Measurements from ENCODE around the gene ADAMTS17. TPM values are rescaled to one million over a fixed set of nuclear protein-coding genes. Genes with fewer than 3 reads are reported as not detected.

Gene ADAMTS17
- total RNA-seq, 1 experiment from 2014 or later: 7.7 TPM

DNA sequence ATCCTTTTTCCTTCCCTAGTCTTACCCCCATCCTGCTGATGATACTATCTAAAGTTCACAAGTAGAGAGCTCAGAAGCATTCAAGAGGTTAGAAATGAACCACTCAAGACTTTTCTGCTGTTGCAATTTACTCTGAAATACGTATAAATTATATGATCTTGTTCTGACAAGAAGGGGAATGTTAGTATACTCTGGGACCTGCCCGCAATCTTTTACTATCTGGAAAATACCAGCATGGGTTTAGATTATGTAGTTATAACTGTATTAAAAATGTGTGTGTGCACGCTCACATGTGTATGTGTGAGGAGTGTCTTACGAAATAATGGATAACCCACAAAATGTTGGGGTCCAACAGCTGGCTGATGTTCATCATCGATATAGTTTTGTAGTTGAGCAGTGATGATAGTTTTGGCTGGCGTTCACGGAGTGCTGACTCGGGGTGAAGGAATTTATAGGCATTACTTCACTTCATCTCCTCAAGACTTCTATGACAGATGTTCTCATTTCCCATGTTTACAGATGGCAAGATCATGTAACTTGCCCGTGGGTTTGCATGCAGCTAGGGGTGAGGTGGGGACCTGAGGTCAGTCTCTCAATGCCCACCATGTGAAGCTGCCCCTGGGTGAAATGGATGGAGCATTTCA, 311.1 kb downstream of the ADAMTS17 start:
- TF ChIP-seq, protein P1, sequence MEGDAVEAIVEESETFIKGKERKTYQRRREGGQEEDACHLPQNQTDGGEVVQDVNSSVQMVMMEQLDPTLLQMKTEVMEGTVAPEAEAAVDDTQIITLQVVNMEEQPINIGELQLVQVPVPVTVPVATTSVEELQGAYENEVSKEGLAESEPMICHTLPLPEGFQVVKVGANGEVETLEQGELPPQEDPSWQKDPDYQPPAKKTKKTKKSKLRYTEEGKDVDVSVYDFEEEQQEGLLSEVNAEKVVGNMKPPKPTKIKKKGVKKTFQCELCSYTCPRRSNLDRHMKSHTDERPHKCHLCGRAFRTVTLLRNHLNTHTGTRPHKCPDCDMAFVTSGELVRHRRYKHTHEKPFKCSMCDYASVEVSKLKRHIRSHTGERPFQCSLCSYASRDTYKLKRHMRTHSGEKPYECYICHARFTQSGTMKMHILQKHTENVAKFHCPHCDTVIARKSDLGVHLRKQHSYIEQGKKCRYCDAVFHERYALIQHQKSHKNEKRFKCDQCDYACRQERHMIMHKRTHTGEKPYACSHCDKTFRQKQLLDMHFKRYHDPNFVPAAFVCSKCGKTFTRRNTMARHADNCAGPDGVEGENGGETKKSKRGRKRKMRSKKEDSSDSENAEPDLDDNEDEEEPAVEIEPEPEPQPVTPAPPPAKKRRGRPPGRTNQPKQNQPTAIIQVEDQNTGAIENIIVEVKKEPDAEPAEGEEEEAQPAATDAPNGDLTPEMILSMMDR (IDR thresholded peaks at IDR 0.05; ENCODE audit: unreplicated experiment): no peak

DNA sequence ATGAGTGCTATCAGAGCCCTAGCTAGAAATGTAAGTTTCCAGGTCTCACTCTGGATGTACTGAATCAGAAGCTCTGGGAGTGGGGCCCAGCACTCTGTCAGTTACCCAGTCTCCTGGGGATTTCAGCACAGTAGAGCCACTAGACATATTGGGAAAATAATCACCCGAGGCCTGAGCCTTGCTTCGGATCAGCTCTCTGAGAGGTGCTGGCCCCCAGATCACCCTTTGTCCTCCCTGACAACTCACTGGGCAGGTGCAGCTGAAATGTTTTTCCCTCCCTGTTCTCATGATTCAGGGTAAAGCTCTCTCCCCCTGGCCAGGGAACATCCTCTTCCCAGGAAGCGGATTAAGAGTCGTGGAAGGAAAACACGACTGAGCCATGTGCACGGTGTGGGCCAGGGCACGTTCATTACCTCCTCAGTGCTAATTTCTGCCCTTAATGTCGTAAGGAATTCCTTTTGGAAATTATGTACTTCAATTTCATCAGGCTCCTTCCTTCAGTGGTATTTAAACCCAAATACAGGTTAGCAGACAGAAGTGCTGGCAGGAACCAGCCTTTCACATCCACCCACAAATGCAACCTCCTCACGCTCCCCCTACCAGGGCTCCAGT, 311.8 kb downstream of the ADAMTS17 start:
- Mint-ChIP-seq H3K4me3 (ENCODE audit: unreplicated experiment) (no peak overlapping the region), H3K27me3 (ENCODE audit: insufficient read depth, unreplicated experiment) (no peaks in the 10 kb centered on the region), H3K9me3 (ENCODE audit: unreplicated experiment) (peaks cover 7% of the 10 kb centered on the region), H3K27ac (ENCODE audit: low read depth, unreplicated experiment) (peak overlapping the region; percentile 16), H3K36me3 (ENCODE audit: insufficient read depth, unreplicated experiment) (no peaks in the 10 kb centered on the region), H3K4me1 (ENCODE audit: insufficient read depth, unreplicated experiment) (peaks cover 28% of the 10 kb centered on the region)
- no peak for DNase-seq (ENCODE audit: unreplicated experiment)
- intact Hi-C loops (cut with micrococcal nuclease): loop anchor here (5.0 kb wide), 1 partner anchor 63 kb away; no protein-coding TSS in a partner anchor
- TF ChIP-seq, protein P1 (IDR thresholded peaks at IDR 0.05; ENCODE audit: unreplicated experiment): no peak
- no TSS peak for BruUV-seq (replicated peaks)
- ChIA-PET POLR2A (interaction anchor here (1.4 kb wide), 1 partner anchor 13 kb away, joined by 4 read pairs; no protein-coding TSS in a partner anchor), CTCF (interaction anchor here (0.5 to 0.6 kb wide), 3 partner anchors 13 to 85 kb away, joined by 3 to 4 read pairs (median 3); no protein-coding TSS in a partner anchor)

More for the DNA sequence above, 311.1 kb downstream of the ADAMTS17 start:
- H3K9me3 Mint-ChIP-seq (ENCODE audit: unreplicated experiment): peaks cover 7% of the 10 kb centered on the region
- peak; percentile 35 for DNase-seq (ENCODE audit: unreplicated experiment)
- peak overlapping the region; percentile 16 for H3K27ac Mint-ChIP-seq (ENCODE audit: low read depth, unreplicated experiment)
- ChIA-PET POLR2A (interaction anchor here (1.0 to 1.4 kb wide), 2 partner anchors 13 to 32 kb away, joined by 4 read pairs; no protein-coding TSS in a partner anchor), CTCF (interaction anchor here (0.5 to 0.6 kb wide), 2 partner anchors 14 to 84 kb away, joined by 3 to 4 read pairs; no protein-coding TSS in a partner anchor)
- no peak overlapping the region for H3K4me3 Mint-ChIP-seq (ENCODE audit: unreplicated experiment)
- peaks cover 28% of the 10 kb centered on the region for H3K4me1 Mint-ChIP-seq (ENCODE audit: insufficient read depth, unreplicated experiment)
- no peaks in the 10 kb centered on the region for H3K27me3 Mint-ChIP-seq (ENCODE audit: insufficient read depth, unreplicated experiment)
- H3K36me3 Mint-ChIP-seq (ENCODE audit: insufficient read depth, unreplicated experiment): no peaks in the 10 kb centered on the region
- BruUV-seq (replicated peaks): no TSS peak
- intact Hi-C loops (cut with micrococcal nuclease): loop anchor here (5.0 kb wide), 1 partner anchor 63 kb away; no protein-coding TSS in a partner anchor

DNA sequence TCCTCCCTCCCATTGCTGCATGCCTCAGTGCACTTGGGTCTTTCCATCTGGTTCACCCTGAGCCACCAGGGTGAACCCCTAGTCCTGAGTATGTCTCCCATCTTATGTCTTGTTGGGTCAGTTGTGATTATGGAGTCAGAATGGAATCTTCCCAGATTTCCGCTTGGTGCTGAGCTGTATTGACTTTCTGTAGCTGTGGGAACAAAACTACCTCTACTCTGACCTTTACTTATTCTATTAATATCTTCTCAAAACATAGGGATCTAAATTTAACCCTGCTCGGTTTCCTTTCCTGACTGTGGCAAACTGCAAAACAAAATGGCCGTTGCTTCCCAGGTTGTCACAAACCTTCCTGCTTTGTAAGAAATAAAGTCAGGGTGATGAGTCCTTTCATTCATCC, 312.7 kb downstream of the ADAMTS17 start:
- H3K4me3 Mint-ChIP-seq (ENCODE audit: unreplicated experiment): no peak overlapping the region
- no peaks in the 10 kb centered on the region for H3K36me3 Mint-ChIP-seq (ENCODE audit: insufficient read depth, unreplicated experiment)
- no TSS peak for BruUV-seq (replicated peaks)
- TF ChIP-seq, protein P1 (IDR thresholded peaks at IDR 0.05; ENCODE audit: unreplicated experiment): no peak
- H3K27ac Mint-ChIP-seq (ENCODE audit: low read depth, unreplicated experiment): no peak overlapping the region
- DNase-seq (ENCODE audit: unreplicated experiment): no peak
- no peaks in the 10 kb centered on the region for H3K27me3 Mint-ChIP-seq (ENCODE audit: insufficient read depth, unreplicated experiment)
- H3K9me3 Mint-ChIP-seq (ENCODE audit: unreplicated experiment): peaks cover 7% of the 10 kb centered on the region
- peaks cover 28% of the 10 kb centered on the region for H3K4me1 Mint-ChIP-seq (ENCODE audit: insufficient read depth, unreplicated experiment)
- intact Hi-C loops (cut with micrococcal nuclease): no loop called here
- ChIA-PET POLR2A (no interaction called here), CTCF (no interaction called here)

DNA sequence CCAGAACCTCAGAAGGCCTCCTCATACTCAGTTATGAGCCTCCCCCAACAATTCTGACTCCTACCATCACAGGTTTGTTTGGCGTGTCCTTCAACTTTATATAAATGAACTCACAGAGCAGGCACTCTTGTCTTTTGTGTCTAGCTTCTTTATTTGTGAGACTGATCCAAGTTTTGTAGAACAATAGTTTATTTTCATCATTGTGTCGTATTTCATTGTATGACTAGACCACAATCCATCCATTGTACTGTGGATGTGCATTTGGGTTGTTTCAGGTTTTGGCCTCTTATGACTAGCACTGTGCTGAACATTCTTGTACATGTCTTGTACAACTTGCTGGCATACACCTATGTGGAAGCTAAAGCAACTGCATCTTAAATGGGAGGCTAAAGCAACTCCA, 315.7 kb downstream of the ADAMTS17 start:
- Mint-ChIP-seq H3K9me3 (ENCODE audit: unreplicated experiment) (peaks cover 7% of the 10 kb centered on the region), H3K27me3 (ENCODE audit: insufficient read depth, unreplicated experiment) (no peaks in the 10 kb centered on the region), H3K4me1 (ENCODE audit: insufficient read depth, unreplicated experiment) (peaks cover 13% of the 10 kb centered on the region), H3K4me3 (ENCODE audit: unreplicated experiment) (no peak overlapping the region), H3K36me3 (ENCODE audit: insufficient read depth, unreplicated experiment) (no peaks in the 10 kb centered on the region), H3K27ac (ENCODE audit: low read depth, unreplicated experiment) (no peak overlapping the region)
- TF ChIP-seq, protein P1 (IDR thresholded peaks at IDR 0.05; ENCODE audit: unreplicated experiment): no peak
- intact Hi-C loops (cut with micrococcal nuclease): no loop called here
- CTCF ChIA-PET: interaction anchor here (0.6 kb wide), 1 partner anchor 1276 kb away, joined by 3 read pairs; no protein-coding TSS in a partner anchor
- BruUV-seq (replicated peaks): no TSS peak
- no peak for DNase-seq (ENCODE audit: unreplicated experiment)
- POLR2A ChIA-PET: interaction anchor here (0.8 kb wide), 1 partner anchor 15 kb away, joined by 3 read pairs; no protein-coding TSS in a partner anchor

All from MCF 10A (cell line).